Esophagus muscularis mucosa (tissue), 4 donors: ENCODE data around the gene NPS. TPM values are rescaled to one million over a fixed set of nuclear protein-coding genes. Genes with fewer than 3 reads are reported as not detected.
A peak's percentile ranks its signal among the peaks of the same experiment; 100 is the strongest.

Source experiments
- DNase-seq: peaks from one replicate; pipeline ENCODE4 v3.0.0-alpha.2; 2017; ENCODE audit errors: extremely low spot score
- H3K27ac ChIP-seq, 4 donors: fragments of 200-600 bp; sonication (generic); replicated peaks in 1 of 4; 1 replicate in 3 of 4; 2 replicates in 1 of 4; pipeline ENCODE4 v1.5.1; 2016 to 2019; ENCODE audit warnings: mild to moderate bottlenecking in 1 of 4
- H3K27me3 ChIP-seq, 4 donors: fragments of 200-600 bp; sonication (generic); one replicate each; pipeline versions ENCODE4 v1.5.1 to v1.6.0; 2016 to 2019
- H3K36me3 ChIP-seq, 4 donors: fragments of 200-600 bp; sonication (generic); one replicate each; pipeline ENCODE4 v1.5.1; 2016 to 2019
- H3K4me1 ChIP-seq, 4 donors: fragments of 200-600 bp; sonication (generic); one replicate each; pipeline ENCODE4 v1.5.1; 2016 to 2019
- H3K4me3 ChIP-seq, 4 donors: fragments of 200-600 bp; sonication (generic); 1 replicate in 2 of 4; 2 replicates in 2 of 4; pipeline ENCODE4 v1.5.1; 2016 to 2019; ENCODE audit warnings: mild to moderate bottlenecking in 4 of 4, moderate library complexity in 1 of 4
- H3K9me3 ChIP-seq, 4 donors: fragments of 200-600 bp; sonication (generic); 1 replicate in 3 of 4; 2 replicates in 1 of 4; pipeline ENCODE4 v1.5.1; 2016 to 2019
- EP300 ChIP-seq: sonication (generic); formaldehyde crosslinking; IDR thresholded peaks from one replicate; pipeline ENCODE4 v1.6.1; 2017; ENCODE audit warnings: antibody characterized with exemption
- POLR2A ChIP-seq: fragments of 450-650 bp; IDR thresholded peaks from one replicate; pipeline ENCODE4 v1.6.1; 2017; ENCODE audit warnings: antibody characterized with exemption, moderate library complexity, mild to moderate bottlenecking, low read depth
- POLR2AphosphoS5 ChIP-seq, 2 donors: sonication (generic); formaldehyde crosslinking; IDR thresholded peaks; one replicate each; pipeline ENCODE4 v1.6.1; 2017; ENCODE audit warnings: antibody characterized with exemption in 2 of 2
- WGBS: methylation state at CpG from one replicate; pipeline ENCODE4 v1.1.5; 2018; 5-methylcytosine and 5-hydroxymethylcytosine counted together
- intact Hi-C: fragments of 100-400 bp; cut with DNase I; formaldehyde crosslinking; loops from one replicate; pipeline ENCODE4 v1.15.1; 2023
- total RNA-seq, 4 donors: library from RNA; depleted of rRNA; stranded (reverse); fragments of >200 nt; gene quantifications; one replicate each; pipeline versions ENCODE4 v1.1.0 to v1.2.1, GENCODE V29; 2016
- TF ChIP-seq, protein P1 (sequence below), 3 experiments: fragments of 200-600 bp in 2 of 3; fragments of 450-650 bp in 1 of 3; sonication (generic) in 2 of 3; IDR thresholded peaks; one replicate each; pipeline ENCODE4 v1.5.1; 2017 to 2019; ENCODE audit warnings: antibody characterized with exemption in 3 of 3, mild to moderate bottlenecking in 2 of 3, moderate library complexity in 1 of 3

NPS gene, protein sequence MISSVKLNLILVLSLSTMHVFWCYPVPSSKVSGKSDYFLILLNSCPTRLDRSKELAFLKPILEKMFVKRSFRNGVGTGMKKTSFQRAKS
- total RNA-seq = not detected

DNA sequence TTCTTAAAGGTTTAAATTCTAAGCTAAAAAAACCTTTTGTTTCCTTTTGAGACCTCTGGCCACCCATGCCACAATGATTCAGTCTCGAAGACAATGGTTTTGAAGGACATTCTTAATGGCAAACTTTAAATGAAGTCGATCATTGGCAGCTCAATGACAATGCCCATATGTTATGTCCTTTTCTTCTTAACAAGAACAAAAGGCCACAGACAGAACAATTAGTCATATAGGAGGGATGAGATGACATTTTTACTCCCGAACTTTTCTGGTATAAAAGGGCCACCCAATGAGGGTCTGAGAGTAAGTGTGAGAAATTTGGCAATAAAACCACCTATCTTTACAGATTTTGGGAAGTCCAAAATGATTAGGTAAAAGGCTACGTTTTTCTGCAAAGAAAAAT, at the start of gene NPS:
TSS of gene NPS (plus strand) at position 301 of the 400 bp plus-strand sequence. CDS start at position 361, 60 bp downstream.
- intact Hi-C loops = no loop called here
- no peak for DNase-seq
- peaks cover 0 to 22% (median 9%) of the 10 kb centered on the region in 4 donors for H3K9me3 ChIP-seq
- H3K4me1 ChIP-seq = no peaks in the 10 kb centered on the region
- 55% methylated on average over 4 of the region's 4 CpGs for WGBS
- no peaks in the 10 kb centered on the region for H3K36me3 ChIP-seq
- TF ChIP-seq POLR2A (no peak), POLR2AphosphoS5 (IDR thresholded peaks at IDR 0.05) (no peak), EP300 (no peak)
- TF ChIP-seq, protein P1, sequence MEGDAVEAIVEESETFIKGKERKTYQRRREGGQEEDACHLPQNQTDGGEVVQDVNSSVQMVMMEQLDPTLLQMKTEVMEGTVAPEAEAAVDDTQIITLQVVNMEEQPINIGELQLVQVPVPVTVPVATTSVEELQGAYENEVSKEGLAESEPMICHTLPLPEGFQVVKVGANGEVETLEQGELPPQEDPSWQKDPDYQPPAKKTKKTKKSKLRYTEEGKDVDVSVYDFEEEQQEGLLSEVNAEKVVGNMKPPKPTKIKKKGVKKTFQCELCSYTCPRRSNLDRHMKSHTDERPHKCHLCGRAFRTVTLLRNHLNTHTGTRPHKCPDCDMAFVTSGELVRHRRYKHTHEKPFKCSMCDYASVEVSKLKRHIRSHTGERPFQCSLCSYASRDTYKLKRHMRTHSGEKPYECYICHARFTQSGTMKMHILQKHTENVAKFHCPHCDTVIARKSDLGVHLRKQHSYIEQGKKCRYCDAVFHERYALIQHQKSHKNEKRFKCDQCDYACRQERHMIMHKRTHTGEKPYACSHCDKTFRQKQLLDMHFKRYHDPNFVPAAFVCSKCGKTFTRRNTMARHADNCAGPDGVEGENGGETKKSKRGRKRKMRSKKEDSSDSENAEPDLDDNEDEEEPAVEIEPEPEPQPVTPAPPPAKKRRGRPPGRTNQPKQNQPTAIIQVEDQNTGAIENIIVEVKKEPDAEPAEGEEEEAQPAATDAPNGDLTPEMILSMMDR (IDR thresholded peaks at IDR 0.05) = no peak
- H3K4me3 ChIP-seq = no peak within 1 kb of the TSS
- H3K27me3 ChIP-seq = peaks cover 0 to 3% (median 0%) of the 10 kb centered on the region in 4 donors
- no peak within 1 kb of the TSS for H3K27ac ChIP-seq

DNA sequence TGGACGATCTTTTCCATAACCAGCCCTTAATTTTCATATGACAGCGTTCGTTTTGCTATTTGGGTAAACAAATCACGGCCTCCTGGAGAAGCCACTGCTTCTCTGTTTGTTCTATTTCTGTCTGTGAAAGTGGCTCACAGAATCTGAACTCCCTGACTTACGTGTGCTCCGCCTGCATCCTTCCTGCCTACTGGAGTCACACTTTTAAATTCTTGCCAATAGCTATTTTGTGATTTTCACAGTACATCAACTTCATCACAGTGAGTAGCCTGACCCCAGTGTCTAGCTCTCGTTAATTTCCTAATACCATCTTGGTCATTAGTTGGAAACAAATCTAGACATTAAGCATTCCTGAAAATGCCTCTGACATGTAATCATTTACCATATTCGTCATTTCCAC, 49.0 kb upstream of the NPS start:
- no peak for DNase-seq
- Histone ChIP-seq H3K4me3 (no peak overlapping the region), H3K36me3 (no peaks in the 10 kb centered on the region), H3K4me1 (no peaks in the 10 kb centered on the region), H3K27ac (no peak overlapping the region), H3K27me3 (peaks cover 0 to 37% (median 0%) of the 10 kb centered on the region in 4 donors), H3K9me3 (no peaks in the 10 kb centered on the region)
- no peak for TF ChIP-seq POLR2A
- TF ChIP-seq, protein P1 (IDR thresholded peaks at IDR 0.05) = no peak
- no peak for TF ChIP-seq POLR2AphosphoS5 (IDR thresholded peaks at IDR 0.05)
- TF ChIP-seq EP300 = no peak
- intact Hi-C loops = no loop called here
- WGBS = 66% methylated on average over 8 of the region's 8 CpGs

- Histone ChIP-seq H3K36me3 (no peaks in the 10 kb centered on the region), H3K4me3 (no peak overlapping the region), H3K9me3 (no peaks in the 10 kb centered on the region), H3K27me3 (peaks cover 0 to 11% (median 0%) of the 10 kb centered on the region in 4 donors), H3K4me1 (no peaks in the 10 kb centered on the region), H3K27ac (no peak overlapping the region)
- no peak for TF ChIP-seq POLR2AphosphoS5 (IDR thresholded peaks at IDR 0.05)
- no peak for TF ChIP-seq POLR2A
- TF ChIP-seq, protein P1 (IDR thresholded peaks at IDR 0.05) = no peak
- TF ChIP-seq EP300 = no peak
- 67% methylated on average over 9 of the region's 9 CpGs for WGBS
- intact Hi-C loops = no loop called here
- DNase-seq = peak; percentile 29
Observed at GRCh38 chr10:127506094-127506493, 43.0 kb upstream of the NPS start.

- Histone ChIP-seq H3K27ac (no peak overlapping the region), H3K36me3 (no peaks in the 10 kb centered on the region), H3K9me3 (peaks cover 0 to 9% (median 0%) of the 10 kb centered on the region in 4 donors), H3K27me3 (no peaks in the 10 kb centered on the region), H3K4me1 (no peaks in the 10 kb centered on the region), H3K4me3 (no peak overlapping the region)
- intact Hi-C loops = no loop called here
- peak; percentile 75 for DNase-seq
- 62% methylated on average over 3 of the region's 3 CpGs for WGBS
- TF ChIP-seq EP300 (no peak), POLR2A (no peak), POLR2AphosphoS5 (IDR thresholded peaks at IDR 0.05) (no peak)
- TF ChIP-seq, protein P1 (IDR thresholded peaks at IDR 0.05) = no peak
Observed at GRCh38 chr10:127522298-127522697, 26.8 kb upstream of the NPS start.

- Histone ChIP-seq H3K36me3 (no peaks in the 10 kb centered on the region), H3K27me3 (no peaks in the 10 kb centered on the region), H3K4me1 (no peaks in the 10 kb centered on the region), H3K4me3 (no peak overlapping the region), H3K27ac (no peak overlapping the region), H3K9me3 (peaks cover 0 to 9% (median 0%) of the 10 kb centered on the region in 4 donors)
- TF ChIP-seq POLR2A (no peak), POLR2AphosphoS5 (IDR thresholded peaks at IDR 0.05) (no peak), EP300 (no peak)
- TF ChIP-seq, protein P1 (IDR thresholded peaks at IDR 0.05) = no peak
- WGBS = 55% methylated on average over 6 of the region's 6 CpGs
- no peak for DNase-seq
- intact Hi-C loops = no loop called here
Observed at GRCh38 chr10:127523476-127523875, 25.6 kb upstream of the NPS start.
